HepG2 (cell line): ENCODE results near the gene ZSCAN2. TPM values are rescaled to one million over a fixed set of nuclear protein-coding genes. Genes with fewer than 3 reads are reported as not detected.

Experiments
- ADNP ChIP-seq: sonication (generic); formaldehyde crosslinking; IDR thresholded peaks from 2 replicates; pipeline ENCODE4 v1.4.0; 2020; ENCODE audit warnings: missing genetic modification reagents
- ARHGAP35 ChIP-seq: sonication (generic); formaldehyde crosslinking; IDR thresholded peaks from 2 replicates; pipeline ENCODE4 v1.9.0; 2022; ENCODE audit warnings: mild to moderate bottlenecking, inconsistent platforms, moderate library complexity, missing genetic modification reagents, borderline replicate concordance
- ARID3A ChIP-seq: IDR thresholded peaks from 2 replicates; pipeline ENCODE4 v1.6.1; 2012; ENCODE audit warnings: low read depth, low read length, improper control_type of control experiment
- ATF7 ChIP-seq, 2 experiments: fragments of 450-650 bp in 1 of 2; sonication (generic) in 1 of 2; formaldehyde crosslinking in 1 of 2; IDR thresholded peaks; 2 replicates each; pipeline versions ENCODE4 v1.4.0 to v1.6.1; 2016 to 2020; ENCODE audit warnings: antibody characterized with exemption in 1 of 2, mild to moderate bottlenecking in 1 of 2, missing genetic modification reagents in 1 of 2
- BHLHE40 ChIP-seq: IDR thresholded peaks from 2 replicates; pipeline ENCODE4 v1.6.1; 2011; ENCODE audit warnings: low read length, improper control_type of control experiment
- ETS1 ChIP-seq: sonication (generic); formaldehyde crosslinking; IDR thresholded peaks from 2 replicates; pipeline ENCODE4 v1.4.0; 2020; ENCODE audit warnings: missing genetic modification reagents
- FOXC1 ChIP-seq: sonication (generic); formaldehyde crosslinking; IDR thresholded peaks from 2 replicates; pipeline ENCODE4 v1.8.0; 2022; ENCODE audit warnings: mild to moderate bottlenecking, missing genetic modification reagents, borderline replicate concordance
- HMGA1 ChIP-seq: sonication (generic); formaldehyde crosslinking; conservative IDR thresholded peaks from 2 replicates; pipeline ENCODE4 v1.4.0; 2020; ENCODE audit warnings: missing genetic modification reagents
- HNF4A ChIP-seq: sonication (generic); formaldehyde crosslinking; IDR thresholded peaks from 2 replicates; pipeline ENCODE4 v1.4.0; 2020; ENCODE audit warnings: missing genetic modification reagents
- MED8 ChIP-seq: sonication (generic); formaldehyde crosslinking; IDR thresholded peaks from 2 replicates; pipeline ENCODE4 v1.8.1; 2023; ENCODE audit warnings: mild to moderate bottlenecking, missing genetic modification reagents; ENCODE audit not compliant: insufficient replicate concordance
- NFE2L1 ChIP-seq: sonication (generic); formaldehyde crosslinking; IDR thresholded peaks from 2 replicates; pipeline ENCODE4 v1.4.0; 2020; ENCODE audit warnings: missing genetic modification reagents, mild to moderate bottlenecking, borderline replicate concordance
- PHF20 ChIP-seq: sonication (generic); formaldehyde crosslinking; IDR thresholded peaks from 2 replicates; pipeline ENCODE4 v1.5.0; 2020; ENCODE audit warnings: mild to moderate bottlenecking, missing genetic modification reagents
- ZBTB8A ChIP-seq: sonication (generic); formaldehyde crosslinking; IDR thresholded peaks from 2 replicates; pipeline ENCODE4 v1.4.0; 2020; ENCODE audit warnings: mild to moderate bottlenecking, low read depth, missing genetic modification reagents, borderline replicate concordance
- ZKSCAN8 ChIP-seq: IDR thresholded peaks from 2 replicates; pipeline ENCODE4 v1.6.1; 2016; ENCODE audit warnings: borderline replicate concordance, missing genetic modification reagents, missing compliant biosample characterization
- ZNF34 ChIP-seq: sonication (generic); formaldehyde crosslinking; IDR thresholded peaks from 2 replicates; pipeline ENCODE4 v1.4.0; 2020; ENCODE audit warnings: mild to moderate bottlenecking, missing genetic modification reagents, borderline replicate concordance
- polyA plus RNA-seq, 8 experiments: library from polyadenylated mRNA; depleted of rRNA in 3 of 8; stranded (reverse) in 7 of 8; unstranded in 1 of 8; fragments of >200 nt; fragmentation: Illumina TruSeq in 4 of 8; extraction: Trizol in 4 of 8; gene quantifications; 2 replicates each; pipeline versions ENCODE4 v1.2.1 to v1.2.3, GENCODE V29; 2011 to 2016; ENCODE audit warnings: low read depth in 4 of 8, missing spikeins in 1 of 8, mixed read lengths in 1 of 8; ENCODE audit not compliant: insufficient read depth in 1 of 8
- total RNA-seq, 5 experiments: library from RNA; depleted of rRNA; stranded (reverse); fragments of >200 nt; fragmentation: Illumina TruSeq; extraction: Trizol; gene quantifications; 2 replicates each; pipeline ENCODE4 v1.2.3, GENCODE V29; 2016; ENCODE audit warnings: low read depth in 1 of 5
- TF ChIP-seq, protein P1 (sequence below): sonication (generic); formaldehyde crosslinking; conservative IDR thresholded peaks from 2 replicates; pipeline ENCODE4 v1.4.0; 2020; ENCODE audit warnings: missing genetic modification reagents
- TF ChIP-seq, protein P2 (sequence below): sonication (generic); formaldehyde crosslinking; IDR thresholded peaks from 2 replicates; pipeline ENCODE4 v1.8.0; 2023; ENCODE audit warnings: mild to moderate bottlenecking, missing genetic modification reagents
- TF ChIP-seq, protein P3 (sequence below): sonication (generic); IDR thresholded peaks from 2 replicates; pipeline ENCODE4 v1.6.1; 2016; ENCODE audit warnings: low read depth, borderline replicate concordance
- TF ChIP-seq, protein P4 (sequence below): sonication (generic); formaldehyde crosslinking; IDR thresholded peaks from 2 replicates; pipeline ENCODE4 v1.5.1; 2020; ENCODE audit warnings: missing genetic modification reagents, mild to moderate bottlenecking, borderline replicate concordance
- TF ChIP-seq, protein P5 (sequence below): sonication (generic); formaldehyde crosslinking; IDR thresholded peaks from 2 replicates; pipeline ENCODE4 v1.5.0; 2020; ENCODE audit warnings: missing genetic modification reagents

Gene ZSCAN2
- total and polyA plus RNA-seq, 2 of the 13 experiments (the other 11 are each of a cell fraction or from before 2014, with no cell fraction given) = 11.4 to 21.5 TPM

GRCh38 chr15:84633311-84634227, 32.8 kb downstream of the ZSCAN2 start (continued):
- TF ChIP-seq, protein P1, sequence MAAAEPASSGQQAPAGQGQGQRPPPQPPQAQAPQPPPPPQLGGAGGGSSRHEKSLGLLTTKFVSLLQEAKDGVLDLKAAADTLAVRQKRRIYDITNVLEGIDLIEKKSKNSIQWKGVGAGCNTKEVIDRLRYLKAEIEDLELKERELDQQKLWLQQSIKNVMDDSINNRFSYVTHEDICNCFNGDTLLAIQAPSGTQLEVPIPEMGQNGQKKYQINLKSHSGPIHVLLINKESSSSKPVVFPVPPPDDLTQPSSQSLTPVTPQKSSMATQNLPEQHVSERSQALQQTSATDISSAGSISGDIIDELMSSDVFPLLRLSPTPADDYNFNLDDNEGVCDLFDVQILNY (CRISPR knock-in tag) = no peak
- no peak for TF ChIP-seq ADNP
- peak; percentile 45; the same call in 1 of the 2 replicates for TF ChIP-seq ARHGAP35 (CRISPR knock-in tag)
- TF ChIP-seq NFE2L1 (CRISPR knock-in tag) = no peak
- TF ChIP-seq HNF4A (CRISPR knock-in tag) = peak; percentile 23; the same call in 1 of the 2 replicates
- TF ChIP-seq MED8 (CRISPR knock-in tag) = no peak
- TF ChIP-seq ZNF34 (CRISPR knock-in tag) = no peak
- TF ChIP-seq, protein P2, sequence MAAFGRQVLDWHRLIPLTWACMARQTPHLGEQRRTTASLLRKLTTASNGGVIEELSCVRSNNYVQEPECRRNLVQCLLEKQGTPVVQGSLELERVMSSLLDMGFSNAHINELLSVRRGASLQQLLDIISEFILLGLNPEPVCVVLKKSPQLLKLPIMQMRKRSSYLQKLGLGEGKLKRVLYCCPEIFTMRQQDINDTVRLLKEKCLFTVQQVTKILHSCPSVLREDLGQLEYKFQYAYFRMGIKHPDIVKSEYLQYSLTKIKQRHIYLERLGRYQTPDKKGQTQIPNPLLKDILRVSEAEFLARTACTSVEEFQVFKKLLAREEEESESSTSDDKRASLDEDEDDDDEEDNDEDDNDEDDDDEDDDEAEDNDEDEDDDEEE (CRISPR knock-in tag) = 0 out of 2 replicates have a peak, but pooled peaks have one; percentile 29
- TF ChIP-seq, protein P3, sequence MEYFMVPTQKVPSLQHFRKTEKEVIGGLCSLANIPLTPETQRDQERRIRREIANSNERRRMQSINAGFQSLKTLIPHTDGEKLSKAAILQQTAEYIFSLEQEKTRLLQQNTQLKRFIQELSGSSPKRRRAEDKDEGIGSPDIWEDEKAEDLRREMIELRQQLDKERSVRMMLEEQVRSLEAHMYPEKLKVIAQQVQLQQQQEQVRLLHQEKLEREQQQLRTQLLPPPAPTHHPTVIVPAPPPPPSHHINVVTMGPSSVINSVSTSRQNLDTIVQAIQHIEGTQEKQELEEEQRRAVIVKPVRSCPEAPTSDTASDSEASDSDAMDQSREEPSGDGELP = peak; percentile 66; the same call in 1 of the 2 replicates
- TF ChIP-seq, protein P4, sequence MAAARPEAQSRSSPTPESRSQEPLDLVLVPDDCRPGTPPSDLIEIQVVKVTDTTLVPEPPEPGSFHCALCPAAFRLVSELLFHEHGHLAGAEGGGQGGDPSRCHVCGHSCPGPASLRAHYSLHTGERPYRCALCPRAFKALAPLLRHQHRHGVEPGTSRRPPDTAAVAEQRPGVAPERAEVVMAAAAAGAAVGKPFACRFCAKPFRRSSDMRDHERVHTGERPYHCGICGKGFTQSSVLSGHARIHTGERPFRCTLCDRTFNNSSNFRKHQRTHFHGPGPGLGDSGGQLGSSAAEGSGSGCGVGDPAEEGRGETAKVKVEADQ (CRISPR knock-in tag) = peak; percentile 55; the same call in 1 of the 2 replicates
- 0 out of 2 replicates have a peak, but pooled peaks have one; percentile 6 for TF ChIP-seq FOXC1 (CRISPR knock-in tag)
- TF ChIP-seq ETS1 (CRISPR knock-in tag) = no peak
- 0 out of 2 replicates have a peak, but pooled peaks have one; percentile 33 for TF ChIP-seq PHF20
- no peak for TF ChIP-seq ZKSCAN8
- no peak for TF ChIP-seq ARID3A
- TF ChIP-seq HMGA1 (CRISPR knock-in tag) = no peak
- TF ChIP-seq ZBTB8A = no peak
- no peak for TF ChIP-seq ATF7 (IDR thresholded peaks at IDR 0.05)
- no peak for TF ChIP-seq ATF7 (CRISPR knock-in tag; IDR thresholded peaks at IDR 0.05)
- TF ChIP-seq BHLHE40 = no peak
- TF ChIP-seq, protein P5, sequence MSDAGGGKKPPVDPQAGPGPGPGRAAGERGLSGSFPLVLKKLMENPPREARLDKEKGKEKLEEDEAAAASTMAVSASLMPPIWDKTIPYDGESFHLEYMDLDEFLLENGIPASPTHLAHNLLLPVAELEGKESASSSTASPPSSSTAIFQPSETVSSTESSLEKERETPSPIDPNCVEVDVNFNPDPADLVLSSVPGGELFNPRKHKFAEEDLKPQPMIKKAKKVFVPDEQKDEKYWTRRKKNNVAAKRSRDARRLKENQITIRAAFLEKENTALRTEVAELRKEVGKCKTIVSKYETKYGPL = no peak
